A549 treated with AZD2906 at 1 μM for 4 hours (cell line): ENCODE results near the gene A2ML1. TPM values are rescaled to one million over a fixed set of nuclear protein-coding genes. Genes with fewer than 3 reads are reported as not detected.

ENCODE experiments used
- total RNA-seq: library from RNA; stranded (reverse); fragments of 200-300 nt; extraction: Qiagen RNA extraction; gene quantifications from 5 replicates; pipeline ENCODE4 v1.2.3, GENCODE V29; 2022

Gene A2ML1
- total RNA-seq = not detected in 5 replicates

GRCh38 chr12:8822298-8822697 lies at the start of gene A2ML1:
Gene A2ML1 (plus strand): TSS chr12:8822621. CDS start chr12:8822652, 31 bp downstream.

GRCh38 chr12:8914033-8914715 lies 91.8 kb downstream of the A2ML1 start, which contains the start of gene PHC1:
Gene PHC1 (plus strand): TSS chr12:8914509. CDS start chr12:8917678, 3,169 bp downstream.

Other genes starting within 250 kb of the A2ML1 start
- 0.11 to 0.26 TPM (median 0.15 TPM) in 5 replicates for gene AICDA, start 209.8 kb upstream of the A2ML1 start, total RNA-seq
- gene MFAP5, start 159.8 kb upstream of the A2ML1 start, total RNA-seq = 0.07 to 0.28 TPM (median 0.17 TPM) in 5 replicates
- gene RIMKLB, start 124.6 kb upstream of the A2ML1 start, total RNA-seq = 18.0 to 21.2 TPM (median 20.3 TPM) in 5 replicates
- 7.2 to 11.6 TPM (median 9.1 TPM) in 5 replicates for gene PHC1, start 91.9 kb downstream of the A2ML1 start, total RNA-seq
- 133 to 166 TPM (median 147 TPM) in 5 replicates for gene M6PR, start 127.0 kb downstream of the A2ML1 start, total RNA-seq
- 1.1 to 1.8 TPM (median 1.6 TPM) in 5 replicates for gene KLRG1, start 166.9 kb downstream of the A2ML1 start, total RNA-seq